ENCODE measurements around the gene GRAMD1A. TPM values are rescaled to one million over a fixed set of nuclear protein-coding genes. Genes with fewer than 3 reads are reported as not detected.

GRAMD1A gene
- total and polyA plus RNA-seq, 2 of the 8 experiments (the other 6 are each of a cell fraction or from before 2014, with no cell fraction given) = 113 to 154 TPM

DNA sequence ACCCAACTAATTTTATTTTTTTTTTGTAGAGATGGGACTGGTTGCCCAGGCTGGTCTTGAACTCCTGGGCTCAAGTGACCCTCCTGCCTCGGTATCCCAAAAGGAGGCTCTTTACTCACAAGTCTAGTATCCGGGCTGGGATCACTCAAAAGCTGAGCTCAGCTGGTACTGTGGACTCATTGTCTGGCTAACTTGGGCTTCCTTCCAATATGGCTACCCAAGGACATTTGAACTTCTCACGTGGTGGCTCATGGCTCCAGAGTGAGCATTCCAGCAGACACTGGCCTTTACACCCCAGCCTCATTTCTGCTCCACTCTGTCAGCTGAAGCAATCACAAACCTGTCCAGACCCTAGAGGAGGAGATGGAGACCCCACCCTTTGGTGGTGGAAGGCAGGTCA lies 70.3 kb downstream of the GRAMD1A start:
- H2BK5ac ChIP-seq (ENCODE audit: low read depth, low read length) = peak overlapping the region; percentile 75; the same call in 1 of the 2 replicates
- no peak overlapping the region for H3K4me3 ChIP-seq (ENCODE audit: extremely low read depth in 1 of 4, insufficient read depth in 2 of 4, low read depth in 3 of 4, low read length in 4 of 4)
- H3K4ac ChIP-seq (replicated peaks; ENCODE audit: insufficient read length, low read depth, low read length) = no peak overlapping the region
- H3K79me1 ChIP-seq (ENCODE audit: low read depth, low read length) = no peaks in the 10 kb centered on the region
- no peak overlapping the region for H3K9ac ChIP-seq (replicated peaks in 1 of 4; ENCODE audit: extremely low read depth in 1 of 4, low read depth in 3 of 4, low read length in 3 of 4)
- no peak overlapping the region for H4K8ac ChIP-seq (ENCODE audit: extremely low read depth, insufficient read depth, low read length)
- H3K27ac ChIP-seq (ENCODE audit: low read depth, low read length) = no peak overlapping the region
- 0 out of 2 replicates have a peak overlapping the region, but pooled peaks have one; percentile 78 for H2BK12ac ChIP-seq (ENCODE audit: low read depth, low read length)
- peaks cover 3 to 4% of the 10 kb centered on the region in 2 experiments; a peak in 3 of 4 replicates for H3K9me3 ChIP-seq (ENCODE audit: insufficient read depth in 2 of 2, low read depth in 1 of 2, low read length in 1 of 2)
- H3K23ac ChIP-seq (ENCODE audit: insufficient read length) = no peak overlapping the region
- H3K14ac ChIP-seq (ENCODE audit: insufficient read length) = no peak overlapping the region
- DNase-seq (ENCODE audit: low read depth in 1 of 2, low spot score in 2 of 2) (no peak), FAIRE-seq (no peak)
- no peak overlapping the region for H2BK120ac ChIP-seq (replicated peaks; ENCODE audit: low read depth, low read length)
- no peak overlapping the region for H2AFZ ChIP-seq (ENCODE audit: low read length)
- WGBS, 2 experiments (ENCODE audit: extremely low coverage in 1 of 2, insufficient coverage in 1 of 2, insufficient read length in 1 of 2, insufficient replicate concordance in 2 of 2, low coverage in 1 of 2, low lambda C conversion rate in 2 of 2, missing lambda C conversion rate in 1 of 2) = 86% methylated on average over 3 of the region's 3 CpGs; no CpG with 5 or more reads in 1 of the 2 experiments
- peak overlapping the region; percentile 75; the same call in 1 of the 2 replicates for H2BK20ac ChIP-seq (ENCODE audit: low read length)
- POLR2A ChIA-PET (ENCODE audit: partially characterized antibody) = interaction anchor here (0.8 to 1.1 kb wide), 3 partner anchors 21 to 133 kb away, joined by 3 to 5 read pairs (median 3); no protein-coding TSS in a partner anchor
- no peaks in the 10 kb centered on the region for H3K36me3 ChIP-seq (ENCODE audit: control insufficient read depth in 2 of 4, insufficient read depth in 4 of 4, low read length in 3 of 4)
- H4K5ac ChIP-seq (ENCODE audit: insufficient read length, low read depth, low read length) = no peak overlapping the region
- no peaks in the 10 kb centered on the region; the same call in 1 of the 2 replicates for H3K23me2 ChIP-seq (ENCODE audit: low read depth, low read length)
- no peaks in the 10 kb centered on the region for H3K79me2 ChIP-seq (ENCODE audit: control insufficient read depth in 1 of 2, insufficient read depth in 2 of 2, low read length in 2 of 2)
- peak overlapping the region; percentile 75; the same call in 1 of the 2 replicates for H2BK15ac ChIP-seq (ENCODE audit: low read length)
- H3K4me2 ChIP-seq (ENCODE audit: insufficient read depth in 1 of 2, low read depth in 2 of 2, low read length in 2 of 2) = no peak overlapping the region
- no peak overlapping the region for H4K91ac ChIP-seq (replicated peaks; ENCODE audit: insufficient read length, low read length)
- no peaks in the 10 kb centered on the region for H3K27me3 ChIP-seq (replicated peaks in 1 of 4; ENCODE audit: control insufficient read depth in 3 of 4, extremely low read depth in 1 of 4, insufficient read depth in 3 of 4, low read length in 3 of 4)
- no peak overlapping the region for H3K18ac ChIP-seq (ENCODE audit: extremely low read depth, low read length)
- H3K56ac ChIP-seq (replicated peaks; ENCODE audit: insufficient read length, low read depth, low read length) = no peak overlapping the region
- H2AK5ac ChIP-seq (ENCODE audit: low read depth, low read length) = no peak overlapping the region
- CTCF ChIA-PET (ENCODE audit: partially characterized antibody) = interaction anchor here (0.7 to 3.4 kb wide), 14 partner anchors 11 to 246 kb away, joined by 3 to 24 read pairs (median 8); partner anchors contain the start of genes FXYD3, FXYD7 and LGI4
- peaks cover 3 to 13% (median 12%) of the 10 kb centered on the region in 4 experiments for H3K4me1 ChIP-seq (replicated peaks in 1 of 4; ENCODE audit: control insufficient read depth in 3 of 4, insufficient read depth in 4 of 4, low read length in 3 of 4)
- no peaks in the 10 kb centered on the region for H4K20me1 ChIP-seq (replicated peaks in 1 of 2; ENCODE audit: control insufficient read depth in 1 of 2, insufficient read depth in 2 of 2, low read length in 2 of 2)
- TF ChIP-seq EZH2 (IDR thresholded peaks at IDR 0.05; ENCODE audit: low read depth, low read length, severe bottlenecking) (no peak), NANOG (IDR thresholded peaks at IDR 0.05; ENCODE audit: insufficient read depth, low read depth, low read length, poor library complexity, severe bottlenecking) (no peak), ASH2L (IDR thresholded peaks at IDR 0.05; ENCODE audit: low read length) (no peak), RFX5 (IDR thresholded peaks at IDR 0.05; ENCODE audit: borderline replicate concordance, low read depth, low read length) (no peak), PHF8 (conservative IDR thresholded peaks at IDR 0.05; ENCODE audit: low read depth, low read length) (no peak), USF2 (IDR thresholded peaks at IDR 0.05; ENCODE audit: low read length) (no peak), SIRT6 (IDR thresholded peaks at IDR 0.05; ENCODE audit: low read length) (no peak), SP4 (IDR thresholded peaks at IDR 0.05; ENCODE audit: low read length) (no peak), KDM4A (IDR thresholded peaks at IDR 0.05; ENCODE audit: low read depth, low read length, severe bottlenecking) (no peak), SIX5 (IDR thresholded peaks at IDR 0.05; ENCODE audit: low read depth, low read length) (no peak)
- TF ChIP-seq, protein P1, sequence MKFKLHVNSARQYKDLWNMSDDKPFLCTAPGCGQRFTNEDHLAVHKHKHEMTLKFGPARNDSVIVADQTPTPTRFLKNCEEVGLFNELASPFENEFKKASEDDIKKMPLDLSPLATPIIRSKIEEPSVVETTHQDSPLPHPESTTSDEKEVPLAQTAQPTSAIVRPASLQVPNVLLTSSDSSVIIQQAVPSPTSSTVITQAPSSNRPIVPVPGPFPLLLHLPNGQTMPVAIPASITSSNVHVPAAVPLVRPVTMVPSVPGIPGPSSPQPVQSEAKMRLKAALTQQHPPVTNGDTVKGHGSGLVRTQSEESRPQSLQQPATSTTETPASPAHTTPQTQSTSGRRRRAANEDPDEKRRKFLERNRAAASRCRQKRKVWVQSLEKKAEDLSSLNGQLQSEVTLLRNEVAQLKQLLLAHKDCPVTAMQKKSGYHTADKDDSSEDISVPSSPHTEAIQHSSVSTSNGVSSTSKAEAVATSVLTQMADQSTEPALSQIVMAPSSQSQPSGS (IDR thresholded peaks at IDR 0.05; ENCODE audit: low read length) = no peak

All from H1 (cell line).